GM18873 (cell line): Measurements from ENCODE around the gene CATSPERD.

Experiments used
- ATAC-seq: cut with Tn5 transposase; IDR thresholded peaks from one replicate; pipeline ENCODE4 v1.9.1; 2021; ENCODE audit warnings: mild to moderate bottlenecking, moderate library complexity, moderate number of reproducible peaks; ENCODE audit not compliant: unreplicated experiment, low FRiP score

CATSPERD gene

GRCh38 chr19:5823579-5824281 is 103.3 kb downstream of the CATSPERD start:
- ATAC-seq, result no peak

DNA sequence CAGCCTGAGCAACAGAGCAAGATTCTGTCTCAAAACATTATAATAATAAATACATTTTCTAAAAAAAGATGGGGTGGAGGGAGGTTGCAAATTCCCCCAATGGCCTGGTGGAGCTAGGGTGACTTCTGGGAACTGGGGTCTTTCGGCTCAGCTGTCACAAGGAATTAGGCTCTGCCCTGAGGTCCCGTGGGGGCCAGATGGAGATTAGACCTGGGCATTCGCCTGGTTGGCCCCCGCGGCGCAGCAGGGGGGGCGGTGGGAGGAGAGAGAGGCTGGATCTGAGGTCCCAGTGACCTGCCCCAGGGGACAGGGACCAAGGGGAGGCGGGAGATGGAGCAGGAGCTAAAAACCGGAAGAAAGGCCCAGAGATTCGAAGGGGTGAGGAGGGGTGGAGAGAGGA is 104.3 kb downstream of the CATSPERD start:
- no peak for ATAC-seq

DNA sequence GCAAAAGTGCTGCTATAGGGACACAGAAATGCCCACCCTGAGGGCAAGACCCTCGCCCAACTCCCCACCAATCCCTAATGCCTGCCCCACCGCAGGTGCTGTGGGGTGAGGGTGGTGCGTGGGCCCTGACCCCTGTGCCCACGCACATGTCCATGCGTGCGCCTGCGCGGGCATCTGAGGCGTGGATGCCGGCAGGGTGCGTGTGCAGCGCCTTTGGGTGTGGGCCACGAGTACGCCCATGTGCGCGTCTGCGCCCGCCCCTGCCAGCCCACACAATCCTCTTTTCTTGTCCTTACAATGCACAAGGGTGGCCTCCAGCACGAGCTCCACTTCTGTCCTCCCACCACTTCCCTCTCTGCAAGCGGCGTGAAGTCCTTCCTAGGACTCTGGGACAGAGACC is 104.7 kb downstream of the CATSPERD start:
- ATAC-seq, result no peak

DNA sequence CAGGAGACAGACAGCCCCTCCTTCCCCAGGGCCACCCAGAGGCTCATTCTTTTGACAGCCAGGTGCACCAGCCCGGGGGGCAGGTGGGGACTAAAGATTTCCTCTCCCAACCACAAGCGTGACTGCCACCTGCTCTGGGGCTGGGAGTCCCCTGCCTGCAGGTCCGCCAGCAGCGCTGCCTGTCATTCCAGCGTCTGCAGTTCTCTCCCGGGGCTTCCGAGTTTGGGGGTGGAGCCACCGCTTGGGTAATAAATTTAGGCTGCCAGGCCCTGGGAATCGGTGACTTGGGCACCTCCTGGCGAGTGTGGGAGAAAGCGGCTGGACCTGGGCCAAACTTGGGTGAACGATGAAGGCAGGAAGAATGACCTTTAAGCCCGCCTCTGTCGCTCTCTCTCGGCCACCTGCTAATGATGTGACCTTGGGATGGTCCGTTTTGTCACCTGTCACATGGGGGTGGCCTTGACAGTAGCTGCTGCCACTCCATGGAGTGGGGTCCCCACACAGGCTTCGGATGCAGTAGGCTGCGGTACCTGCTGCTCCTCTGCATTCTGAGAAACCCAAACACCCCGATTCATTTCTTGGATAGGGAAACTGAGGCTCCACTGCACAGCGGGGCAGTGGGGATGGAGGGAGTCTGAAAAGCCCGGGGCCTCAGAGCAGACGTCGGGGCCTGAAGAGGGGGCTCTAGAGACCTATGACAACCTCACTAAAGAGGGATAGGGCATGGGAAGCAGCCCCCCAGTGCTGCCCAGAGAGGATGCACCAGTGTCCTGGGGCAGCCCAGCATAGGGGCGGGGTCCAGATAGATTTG is 106.3 kb downstream of the CATSPERD start:
- no peak for ATAC-seq

DNA sequence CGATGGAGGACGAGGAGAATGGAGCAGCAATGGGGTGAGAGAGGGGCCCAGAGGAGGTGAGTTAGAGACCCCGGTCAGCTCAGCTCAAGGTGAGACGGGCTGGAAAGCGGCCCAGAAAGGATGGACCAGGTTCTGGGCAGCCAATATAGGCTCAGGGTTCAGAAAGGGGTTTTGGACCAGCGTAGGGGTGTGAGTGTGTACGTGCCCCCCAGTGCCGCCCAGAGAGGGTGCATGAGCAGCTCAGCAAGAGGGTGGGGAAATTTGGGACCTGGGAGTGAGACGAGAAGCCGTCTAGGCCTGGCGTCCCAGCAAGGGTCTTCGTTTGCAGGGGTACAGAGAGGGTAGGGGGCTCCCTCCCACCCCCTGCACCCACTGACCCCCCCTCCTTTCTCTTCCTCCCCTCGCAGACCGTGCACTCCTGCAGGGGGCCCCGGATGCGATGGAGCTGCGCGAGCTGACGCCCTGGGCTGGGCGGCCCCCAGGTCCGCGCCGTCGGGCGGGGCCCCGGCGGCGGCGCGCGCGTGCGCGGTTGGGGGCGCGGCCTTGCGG is 107.0 kb downstream of the CATSPERD start:
- no peak for ATAC-seq

DNA sequence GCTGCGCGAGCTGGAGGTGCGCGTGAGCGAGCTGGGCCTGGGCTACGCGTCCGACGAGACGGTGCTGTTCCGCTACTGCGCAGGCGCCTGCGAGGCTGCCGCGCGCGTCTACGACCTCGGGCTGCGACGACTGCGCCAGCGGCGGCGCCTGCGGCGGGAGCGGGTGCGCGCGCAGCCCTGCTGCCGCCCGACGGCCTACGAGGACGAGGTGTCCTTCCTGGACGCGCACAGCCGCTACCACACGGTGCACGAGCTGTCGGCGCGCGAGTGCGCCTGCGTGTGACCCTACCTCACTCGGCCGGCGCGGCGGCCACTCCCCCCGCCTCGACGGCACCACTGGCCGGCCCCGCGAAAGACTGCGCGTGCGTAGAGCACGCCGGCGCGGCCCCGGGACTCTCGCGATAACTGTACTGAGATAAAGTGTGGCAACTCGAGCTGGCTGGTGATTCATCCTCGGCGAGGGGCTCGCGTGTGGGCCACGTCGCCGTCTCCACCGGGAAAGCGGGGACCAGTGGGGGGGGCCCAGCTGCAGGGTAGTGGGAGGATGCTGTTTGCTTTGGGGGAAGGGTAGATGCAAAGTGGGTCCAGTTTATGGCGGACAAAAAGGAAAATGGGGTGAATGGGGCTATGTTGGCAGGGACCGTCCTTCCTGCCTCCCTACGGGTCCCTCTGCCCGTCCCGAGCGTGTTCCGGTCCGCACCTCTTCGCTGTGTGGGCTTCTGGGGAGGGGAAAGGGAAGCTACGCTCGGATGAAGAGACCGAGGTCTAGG is 107.6 kb downstream of the CATSPERD start:
- peak; percentile 66 for ATAC-seq
